ENCODE measurements around the gene DDX24. TPM values are rescaled to one million over a fixed set of nuclear protein-coding genes. Genes with fewer than 3 reads are reported as not detected.
A peak's percentile ranks its signal among the peaks of the same experiment; 100 is the strongest.

The DDX24 gene
- total and polyA plus RNA-seq, 4 experiments from 2014 or later: 135 to 322 (median 310) TPM

DNA sequence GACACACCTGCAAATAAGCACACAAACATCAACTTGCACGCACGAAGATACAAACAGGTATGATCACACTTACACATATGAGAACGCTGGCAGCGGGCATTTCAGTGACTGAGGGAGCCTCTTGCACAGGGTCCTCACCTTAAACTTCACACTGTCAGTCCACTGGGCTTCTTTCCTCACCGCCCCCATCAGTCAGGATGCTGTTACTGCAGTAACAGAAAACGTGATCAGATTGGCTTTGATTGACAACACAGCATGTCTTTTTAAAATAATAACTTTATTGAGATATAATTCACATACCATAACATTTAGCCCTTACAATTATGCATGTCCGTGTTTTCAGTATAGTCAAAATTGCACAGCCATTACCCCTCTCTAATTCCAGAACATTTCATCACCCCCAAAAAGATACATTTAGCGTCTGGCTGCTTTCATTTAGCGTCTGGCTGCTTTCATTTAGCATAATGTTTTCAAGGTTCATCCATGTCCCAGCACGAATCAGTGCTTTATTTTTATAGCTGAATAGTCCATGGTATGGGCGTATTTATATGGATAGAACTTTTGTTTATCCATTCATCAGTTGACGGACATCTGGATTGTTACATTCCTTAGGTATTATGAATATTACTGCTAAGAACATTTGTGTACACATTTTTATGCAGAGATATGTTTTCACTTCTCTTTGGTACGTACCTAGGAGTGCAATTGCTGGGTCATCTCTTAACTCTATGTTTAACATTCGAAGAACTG, 75.5 kb downstream of the DDX24 start:
- Histone ChIP-seq H3K27ac (ENCODE audit: low read depth, low read length) (no peak overlapping the region), H3K4me1 (ENCODE audit: insufficient read depth, low read length) (peaks cover 36% of the 10 kb centered on the region), H3K4me3 (ENCODE audit: low read length in 2 of 2) (no peak overlapping the region), H3K9me3 (ENCODE audit: control insufficient read depth in 1 of 2, low read length in 2 of 2) (no peaks in the 10 kb centered on the region), H3K36me3 (ENCODE audit: insufficient read depth, low read length) (no peaks in the 10 kb centered on the region), H3K27me3 (ENCODE audit: insufficient read depth, low read length) (no peaks in the 10 kb centered on the region)
- H3K36me3 Mint-ChIP-seq: no peaks in the 10 kb centered on the region
- H3K4me3 Mint-ChIP-seq: no peak overlapping the region
- POLR2A ChIA-PET (ENCODE audit: partially characterized antibody): interaction anchor here (1.1 to 7.2 kb wide), 2 partner anchors 35 to 66 kb away, joined by 4 to 51 read pairs; no protein-coding TSS in a partner anchor
- H3K4me1 Mint-ChIP-seq: peaks cover 26 to 53% (median 36%) of the 10 kb centered on the region in 4 donors
- no peak overlapping the region for H3K27ac Mint-ChIP-seq
- DNase-seq: peak in 1 of 5 donors; percentile 14
- intact Hi-C loops (cut with micrococcal nuclease): no loop called here
- H3K9me3 Mint-ChIP-seq: no peaks in the 10 kb centered on the region
- peaks cover 0 to 2% of the 10 kb centered on the region in 2 donors for H3K27me3 Mint-ChIP-seq
- CTCF ChIA-PET (ENCODE audit: partially characterized antibody): interaction anchor here (0.9 to 16.6 kb wide), 12 partner anchors 8 to 66 kb away, joined by 3 to 447 read pairs (median 6); no protein-coding TSS in a partner anchor

DNA sequence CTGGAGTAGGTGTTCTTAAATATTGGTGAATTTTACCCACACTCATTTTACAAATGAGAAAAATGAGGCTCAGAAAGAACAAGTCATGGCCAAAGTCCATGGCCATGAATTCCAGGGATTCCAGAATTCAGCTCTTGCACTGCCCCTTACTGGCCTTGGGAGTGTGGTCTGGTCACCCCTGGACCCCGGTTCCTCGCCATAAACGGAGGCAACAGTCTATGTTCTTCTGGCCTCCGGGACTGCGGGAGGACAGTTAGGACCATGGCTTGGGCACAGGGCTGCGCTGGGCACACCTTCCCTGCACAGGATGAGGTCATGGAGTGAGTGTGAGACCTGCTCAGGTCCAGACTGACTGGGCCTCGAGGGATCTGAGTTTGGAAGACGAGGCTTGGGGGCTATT, 77.0 kb downstream of the DDX24 start:
- Histone ChIP-seq H3K4me1 (ENCODE audit: insufficient read depth, low read length) (peaks cover 24% of the 10 kb centered on the region), H3K27ac (ENCODE audit: low read depth, low read length) (no peak overlapping the region), H3K9me3 (ENCODE audit: control insufficient read depth in 1 of 2, low read length in 2 of 2) (no peaks in the 10 kb centered on the region), H3K36me3 (ENCODE audit: insufficient read depth, low read length) (no peaks in the 10 kb centered on the region), H3K27me3 (ENCODE audit: insufficient read depth, low read length) (no peaks in the 10 kb centered on the region), H3K4me3 (ENCODE audit: low read length in 2 of 2) (no peak overlapping the region)
- CTCF ChIA-PET (ENCODE audit: partially characterized antibody): interaction anchor here (0.7 to 16.6 kb wide), 9 partner anchors 10 to 133 kb away, joined by 3 to 447 read pairs (median 9); no protein-coding TSS in a partner anchor
- no peaks in the 10 kb centered on the region for H3K36me3 Mint-ChIP-seq
- H3K27ac Mint-ChIP-seq: no peak overlapping the region
- intact Hi-C loops (cut with micrococcal nuclease): no loop called here
- no peaks in the 10 kb centered on the region for H3K9me3 Mint-ChIP-seq
- H3K4me1 Mint-ChIP-seq: peaks cover 18 to 39% (median 24%) of the 10 kb centered on the region in 4 donors
- no peak for DNase-seq
- H3K4me3 Mint-ChIP-seq: no peak overlapping the region
- POLR2A ChIA-PET (ENCODE audit: partially characterized antibody): interaction anchor here (7.2 kb wide), 1 partner anchor 65 kb away, joined by 51 read pairs; no protein-coding TSS in a partner anchor
- peaks cover 0 to 2% of the 10 kb centered on the region in 2 donors for H3K27me3 Mint-ChIP-seq

DNA sequence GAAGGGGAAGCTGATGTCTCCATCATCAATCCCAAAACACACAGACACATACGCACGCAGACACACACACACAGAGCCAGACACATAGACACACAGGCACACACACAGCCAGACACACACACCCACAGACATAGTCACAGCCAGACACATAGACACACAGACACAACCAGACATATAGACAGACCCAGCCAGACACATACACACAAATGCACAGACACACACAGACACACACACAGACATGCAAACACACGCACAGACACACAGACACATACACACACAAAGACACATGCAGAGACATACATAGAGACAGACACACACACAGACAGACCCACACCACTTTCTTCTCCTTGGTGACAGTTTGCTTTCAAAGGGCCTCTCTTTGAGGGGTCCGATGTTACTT, 77.6 kb downstream of the DDX24 start:
- Histone ChIP-seq H3K4me3 (ENCODE audit: low read length in 2 of 2) (no peak overlapping the region), H3K27ac (ENCODE audit: low read depth, low read length) (no peak overlapping the region), H3K9me3 (ENCODE audit: control insufficient read depth in 1 of 2, low read length in 2 of 2) (no peaks in the 10 kb centered on the region), H3K4me1 (ENCODE audit: insufficient read depth, low read length) (peaks cover 18% of the 10 kb centered on the region), H3K27me3 (ENCODE audit: insufficient read depth, low read length) (no peaks in the 10 kb centered on the region), H3K36me3 (ENCODE audit: insufficient read depth, low read length) (no peaks in the 10 kb centered on the region)
- intact Hi-C loops (cut with micrococcal nuclease): no loop called here
- Mint-ChIP-seq H3K4me3 (peak overlapping the region in 1 of 8 donors; percentile 7), H3K9me3 (no peaks in the 10 kb centered on the region), H3K36me3 (no peaks in the 10 kb centered on the region), H3K27me3 (peaks cover 0 to 2% of the 10 kb centered on the region in 2 donors), H3K4me1 (peaks cover 16 to 33% (median 19%) of the 10 kb centered on the region in 4 donors), H3K27ac (peak overlapping the region in 1 of 7 donors; percentile 20)
- ChIA-PET CTCF (ENCODE audit: partially characterized antibody) (interaction anchor here (0.8 to 16.6 kb wide), 9 partner anchors 10 to 176 kb away, joined by 3 to 447 read pairs (median 9); no protein-coding TSS in a partner anchor), POLR2A (ENCODE audit: partially characterized antibody) (interaction anchor here (7.2 kb wide), 1 partner anchor 64 kb away, joined by 51 read pairs; no protein-coding TSS in a partner anchor)
- no peak for DNase-seq

DNA sequence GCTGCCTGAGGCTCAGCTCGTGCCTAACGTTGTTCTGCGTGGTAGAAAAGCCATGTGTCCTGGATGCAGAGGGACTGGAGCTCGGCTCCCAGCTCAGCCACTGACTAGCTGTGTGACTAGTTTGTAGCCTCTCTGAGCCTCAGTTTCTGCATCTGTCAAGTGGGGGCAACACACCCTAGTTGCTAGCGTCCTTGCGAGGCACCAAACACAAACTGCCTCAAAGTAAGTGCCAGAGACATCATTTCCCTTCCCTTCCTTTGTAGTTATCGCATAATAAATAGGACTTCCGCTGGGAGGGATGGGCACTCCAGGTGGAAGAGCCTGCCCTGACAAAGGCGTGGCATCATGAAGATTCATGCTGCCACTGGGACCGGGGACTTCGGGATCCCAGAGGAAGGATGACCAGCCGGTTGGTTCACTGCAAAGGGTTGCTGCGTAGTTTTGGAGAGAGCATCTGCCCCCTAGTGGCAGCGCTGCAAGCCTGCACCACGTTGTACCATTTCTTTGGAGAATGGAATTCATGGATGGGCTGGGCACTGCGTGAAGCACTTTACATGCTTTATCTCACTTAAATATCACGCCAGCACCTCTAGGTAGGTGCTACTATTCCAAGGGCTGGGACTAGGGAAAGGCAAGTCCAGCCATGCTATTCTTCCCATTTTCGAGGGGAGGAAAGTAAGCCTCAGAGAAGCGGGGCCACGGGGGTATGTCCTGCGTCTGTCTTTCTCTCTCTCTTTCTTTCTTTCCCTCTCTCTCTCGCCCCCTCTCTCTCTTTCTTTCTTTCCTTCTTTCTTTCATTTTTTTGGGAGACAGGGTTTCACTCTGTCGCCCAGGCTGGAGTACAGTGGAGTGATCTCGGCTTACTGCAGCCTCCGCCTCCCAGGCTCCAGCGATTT, 79.3 kb downstream of the DDX24 start:
- CTCF ChIA-PET (ENCODE audit: partially characterized antibody): interaction anchor here (0.8 to 16.6 kb wide), 18 partner anchors 10 to 108 kb away, joined by 3 to 447 read pairs (median 6); partner anchors contain the start of gene ASB2
- H3K4me1 Mint-ChIP-seq: peaks cover 8 to 18% (median 10%) of the 10 kb centered on the region in 4 donors
- Histone ChIP-seq H3K27me3 (ENCODE audit: insufficient read depth, low read length) (no peaks in the 10 kb centered on the region), H3K36me3 (ENCODE audit: insufficient read depth, low read length) (no peaks in the 10 kb centered on the region), H3K9me3 (ENCODE audit: control insufficient read depth in 1 of 2, low read length in 2 of 2) (no peaks in the 10 kb centered on the region), H3K4me1 (ENCODE audit: insufficient read depth, low read length) (peaks cover 8% of the 10 kb centered on the region), H3K27ac (ENCODE audit: low read depth, low read length) (no peak overlapping the region), H3K4me3 (ENCODE audit: low read length in 2 of 2) (no peak overlapping the region)
- peaks cover 0 to 2% of the 10 kb centered on the region in 2 donors for H3K27me3 Mint-ChIP-seq
- H3K36me3 Mint-ChIP-seq: no peaks in the 10 kb centered on the region
- POLR2A ChIA-PET (ENCODE audit: partially characterized antibody): interaction anchor here (1.0 to 7.2 kb wide), 6 partner anchors 23 to 62 kb away, joined by 3 to 51 read pairs (median 8); no protein-coding TSS in a partner anchor
- intact Hi-C loops (cut with micrococcal nuclease): loop anchor here (1.0 to 2.0 kb wide), 2 partner anchors 23 to 31 kb away; no protein-coding TSS in a partner anchor
- H3K27ac Mint-ChIP-seq: peak overlapping the region in 4 of 7 donors; percentile 8 to 61 (median 44)
- H3K4me3 Mint-ChIP-seq: peak overlapping the region in 5 of 8 donors; percentile 19 to 66 (median 36)
- H3K9me3 Mint-ChIP-seq: no peaks in the 10 kb centered on the region
- peak in 4 of 5 donors; percentile 52 to 61 (median 54) for DNase-seq

DNA sequence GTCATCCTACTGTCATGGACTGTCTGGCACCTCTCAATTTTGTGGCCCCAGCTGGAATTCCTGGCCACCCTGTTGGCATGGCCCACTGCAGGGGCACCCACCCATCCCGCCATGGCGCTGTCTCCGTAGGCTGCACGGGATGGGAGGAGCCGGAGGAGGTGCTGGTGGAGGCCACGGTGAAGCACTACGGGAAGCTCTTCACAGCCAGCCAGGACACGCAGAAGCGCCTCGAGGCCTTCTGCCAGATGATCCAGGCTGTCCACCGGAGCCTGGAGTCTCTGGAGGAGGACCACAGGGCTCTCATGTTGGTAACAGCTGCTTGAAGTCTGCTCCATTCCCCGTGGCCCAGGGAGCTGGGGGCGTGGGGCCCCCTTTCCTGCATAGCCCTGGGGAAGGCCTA, 80.0 kb downstream of the DDX24 start:
- no peak overlapping the region for H3K4me3 Mint-ChIP-seq
- POLR2A ChIA-PET (ENCODE audit: partially characterized antibody): interaction anchor here (0.9 to 7.2 kb wide), 7 partner anchors 22 to 62 kb away, joined by 3 to 51 read pairs (median 6); no protein-coding TSS in a partner anchor
- DNase-seq: no peak
- H3K27ac Mint-ChIP-seq: no peak overlapping the region
- no peaks in the 10 kb centered on the region for H3K36me3 Mint-ChIP-seq
- no peak overlapping the region for H3K27ac ChIP-seq (ENCODE audit: low read depth, low read length)
- CTCF ChIA-PET (ENCODE audit: partially characterized antibody): interaction anchor here (0.9 to 16.6 kb wide), 15 partner anchors 9 to 180 kb away, joined by 3 to 447 read pairs (median 6); partner anchors contain the start of gene ASB2
- peaks cover 0 to 2% of the 10 kb centered on the region in 2 donors for H3K27me3 Mint-ChIP-seq
- H3K4me3 ChIP-seq (ENCODE audit: low read length in 2 of 2): no peak overlapping the region
- no peaks in the 10 kb centered on the region for H3K9me3 ChIP-seq (ENCODE audit: control insufficient read depth in 1 of 2, low read length in 2 of 2)
- no peaks in the 10 kb centered on the region for H3K9me3 Mint-ChIP-seq
- H3K4me1 ChIP-seq (ENCODE audit: insufficient read depth, low read length): peaks cover 8% of the 10 kb centered on the region
- H3K36me3 ChIP-seq (ENCODE audit: insufficient read depth, low read length): no peaks in the 10 kb centered on the region
- intact Hi-C loops (cut with micrococcal nuclease): loop anchor here (1.0 to 2.0 kb wide), 2 partner anchors 22 to 31 kb away; no protein-coding TSS in a partner anchor
- peaks cover 8 to 18% (median 11%) of the 10 kb centered on the region in 4 donors for H3K4me1 Mint-ChIP-seq
- H3K27me3 ChIP-seq (ENCODE audit: insufficient read depth, low read length): no peaks in the 10 kb centered on the region

DNA sequence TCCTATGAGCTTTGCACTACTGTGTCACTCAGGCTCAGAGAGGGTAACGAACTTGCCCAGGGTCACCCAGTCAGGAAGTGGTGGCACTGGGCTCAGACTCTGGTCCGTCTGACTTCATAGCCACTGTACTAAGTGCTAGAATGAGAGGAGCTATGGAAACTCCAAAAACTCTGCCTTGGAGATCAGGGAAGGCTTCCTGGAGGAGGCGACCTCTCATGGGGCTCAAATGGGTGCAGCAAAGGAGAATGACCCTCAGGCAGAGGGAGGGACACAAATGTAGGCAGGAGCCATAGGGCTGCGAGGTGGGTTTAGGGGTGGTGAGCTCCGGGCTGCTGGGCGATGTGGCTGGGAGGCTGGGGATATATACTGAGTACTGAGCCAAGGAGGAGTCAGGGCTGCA, 80.7 kb downstream of the DDX24 start:
- POLR2A ChIA-PET (ENCODE audit: partially characterized antibody): interaction anchor here (0.8 to 7.2 kb wide), 8 partner anchors 9 to 61 kb away, joined by 3 to 51 read pairs (median 4); no protein-coding TSS in a partner anchor
- Mint-ChIP-seq H3K4me1 (peaks cover 8 to 13% (median 11%) of the 10 kb centered on the region in 4 donors), H3K4me3 (no peak overlapping the region), H3K27ac (peak overlapping the region in 1 of 7 donors; percentile 29), H3K36me3 (no peaks in the 10 kb centered on the region), H3K9me3 (no peaks in the 10 kb centered on the region), H3K27me3 (peaks cover 0 to 2% of the 10 kb centered on the region in 2 donors)
- H3K27me3 ChIP-seq (ENCODE audit: insufficient read depth, low read length): no peaks in the 10 kb centered on the region
- H3K27ac ChIP-seq (ENCODE audit: low read depth, low read length): no peak overlapping the region
- no peak overlapping the region for H3K4me3 ChIP-seq (ENCODE audit: low read length in 2 of 2)
- no peaks in the 10 kb centered on the region for H3K36me3 ChIP-seq (ENCODE audit: insufficient read depth, low read length)
- peaks cover 8% of the 10 kb centered on the region for H3K4me1 ChIP-seq (ENCODE audit: insufficient read depth, low read length)
- CTCF ChIA-PET (ENCODE audit: partially characterized antibody): interaction anchor here (0.6 to 16.6 kb wide), 15 partner anchors 9 to 180 kb away, joined by 3 to 447 read pairs (median 6); partner anchors contain the start of gene ASB2
- intact Hi-C loops (cut with micrococcal nuclease): loop anchor here (2.0 kb wide), 1 partner anchor 21 kb away; no protein-coding TSS in a partner anchor
- H3K9me3 ChIP-seq (ENCODE audit: control insufficient read depth in 1 of 2, low read length in 2 of 2): no peaks in the 10 kb centered on the region
- no peak for DNase-seq
